Endothelial cell of umbilical vein (primary cell): ENCODE results near the gene ATXN7.

ENCODE experiments used
- EZH2 ChIP-seq: IDR thresholded peaks from 2 replicates; pipeline ENCODE4 v1.6.1; 2012; ENCODE audit warnings: borderline replicate concordance, low read depth, mild to moderate bottlenecking, moderate library complexity, low read length, inconsistent platforms; ENCODE audit not compliant: severe bottlenecking
- POLR2A ChIP-seq: IDR thresholded peaks from 2 replicates; pipeline ENCODE4 v1.6.1; 2012; ENCODE audit warnings: low read depth, mild to moderate bottlenecking, control low read depth, low read length
- TF ChIP-seq, protein P1 (sequence below), 2 donors: IDR thresholded peaks; 1 replicate in 1 of 2; 2 replicates in 1 of 2; pipeline ENCODE4 v1.5.1; 2011; ENCODE audit warnings: low read length in 2 of 2, mild to moderate bottlenecking in 2 of 2, moderate library complexity in 2 of 2, control low read depth in 1 of 2, inconsistent platforms in 1 of 2, low read depth in 1 of 2; ENCODE audit not compliant: insufficient read depth in 1 of 2; ENCODE audit errors: extremely low read depth in 1 of 2

- TF ChIP-seq, protein P1, sequence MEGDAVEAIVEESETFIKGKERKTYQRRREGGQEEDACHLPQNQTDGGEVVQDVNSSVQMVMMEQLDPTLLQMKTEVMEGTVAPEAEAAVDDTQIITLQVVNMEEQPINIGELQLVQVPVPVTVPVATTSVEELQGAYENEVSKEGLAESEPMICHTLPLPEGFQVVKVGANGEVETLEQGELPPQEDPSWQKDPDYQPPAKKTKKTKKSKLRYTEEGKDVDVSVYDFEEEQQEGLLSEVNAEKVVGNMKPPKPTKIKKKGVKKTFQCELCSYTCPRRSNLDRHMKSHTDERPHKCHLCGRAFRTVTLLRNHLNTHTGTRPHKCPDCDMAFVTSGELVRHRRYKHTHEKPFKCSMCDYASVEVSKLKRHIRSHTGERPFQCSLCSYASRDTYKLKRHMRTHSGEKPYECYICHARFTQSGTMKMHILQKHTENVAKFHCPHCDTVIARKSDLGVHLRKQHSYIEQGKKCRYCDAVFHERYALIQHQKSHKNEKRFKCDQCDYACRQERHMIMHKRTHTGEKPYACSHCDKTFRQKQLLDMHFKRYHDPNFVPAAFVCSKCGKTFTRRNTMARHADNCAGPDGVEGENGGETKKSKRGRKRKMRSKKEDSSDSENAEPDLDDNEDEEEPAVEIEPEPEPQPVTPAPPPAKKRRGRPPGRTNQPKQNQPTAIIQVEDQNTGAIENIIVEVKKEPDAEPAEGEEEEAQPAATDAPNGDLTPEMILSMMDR (IDR thresholded peaks at IDR 0.05; ENCODE audit: extremely low read depth in 1 of 2, insufficient read depth in 1 of 2, low read depth in 1 of 2, low read length in 2 of 2) = no peak
- TF ChIP-seq EZH2 (no peak), POLR2A (no peak)
Observed at GRCh38 chr3:63841704-63842103, 22.0 kb upstream of the ATXN7 start.
